Neural progenitor cell (in vitro differentiated cells): ENCODE data around the gene SCGB3A1.

Source experiments
- EZH2 ChIP-seq: fragments of 200-600 bp; sonication (generic); IDR thresholded peaks from 2 replicates; pipeline ENCODE4 v1.6.1; 2017; ENCODE audit warnings: antibody characterized with exemption, mild to moderate bottlenecking, moderate library complexity
- TF ChIP-seq, protein P1 (sequence below): fragments of 200-600 bp; sonication (generic); IDR thresholded peaks from 2 replicates; pipeline ENCODE4 v1.5.1; 2017; ENCODE audit warnings: antibody characterized with exemption, mild to moderate bottlenecking

DNA sequence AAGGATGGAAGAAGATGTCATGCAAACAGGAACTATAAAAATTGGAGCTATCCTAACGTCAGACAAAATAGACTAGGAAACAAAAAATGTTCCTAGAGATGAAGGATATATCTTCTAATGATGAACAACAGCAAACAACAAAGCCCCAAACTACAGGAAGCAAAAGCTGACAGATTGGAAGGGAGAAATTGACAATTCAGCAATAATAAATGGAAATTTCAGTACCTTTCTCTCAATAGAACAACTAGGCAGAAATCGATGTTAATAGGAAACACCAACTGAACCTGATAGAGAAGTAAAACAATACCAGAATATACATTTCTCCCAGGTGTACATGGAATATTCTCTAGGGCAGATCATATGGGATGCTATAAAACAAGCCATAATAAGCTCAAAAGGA lies 7.6 kb downstream of the SCGB3A1 start:
- TF ChIP-seq, protein P1, sequence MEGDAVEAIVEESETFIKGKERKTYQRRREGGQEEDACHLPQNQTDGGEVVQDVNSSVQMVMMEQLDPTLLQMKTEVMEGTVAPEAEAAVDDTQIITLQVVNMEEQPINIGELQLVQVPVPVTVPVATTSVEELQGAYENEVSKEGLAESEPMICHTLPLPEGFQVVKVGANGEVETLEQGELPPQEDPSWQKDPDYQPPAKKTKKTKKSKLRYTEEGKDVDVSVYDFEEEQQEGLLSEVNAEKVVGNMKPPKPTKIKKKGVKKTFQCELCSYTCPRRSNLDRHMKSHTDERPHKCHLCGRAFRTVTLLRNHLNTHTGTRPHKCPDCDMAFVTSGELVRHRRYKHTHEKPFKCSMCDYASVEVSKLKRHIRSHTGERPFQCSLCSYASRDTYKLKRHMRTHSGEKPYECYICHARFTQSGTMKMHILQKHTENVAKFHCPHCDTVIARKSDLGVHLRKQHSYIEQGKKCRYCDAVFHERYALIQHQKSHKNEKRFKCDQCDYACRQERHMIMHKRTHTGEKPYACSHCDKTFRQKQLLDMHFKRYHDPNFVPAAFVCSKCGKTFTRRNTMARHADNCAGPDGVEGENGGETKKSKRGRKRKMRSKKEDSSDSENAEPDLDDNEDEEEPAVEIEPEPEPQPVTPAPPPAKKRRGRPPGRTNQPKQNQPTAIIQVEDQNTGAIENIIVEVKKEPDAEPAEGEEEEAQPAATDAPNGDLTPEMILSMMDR = no peak
- no peak for TF ChIP-seq EZH2
